Gastroesophageal sphincter (tissue), 4 donors: ENCODE data around the gene GPR160. TPM values are rescaled to one million over a fixed set of nuclear protein-coding genes. Genes with fewer than 3 reads are reported as not detected.

Experiments
- ATAC-seq: fragments of 150-250 bp; one replicate; pipeline ENCODE4 v1.9.1; 2016; ENCODE audit warnings: mild to moderate bottlenecking, moderate library complexity
- H3K27ac ChIP-seq, 4 donors: fragments of 200-600 bp; sonication (generic) in 3 of 4; 1 replicate in 3 of 4; 2 replicates in 1 of 4; pipeline ENCODE4 v1.5.1; 2016 to 2019
- H3K27me3 ChIP-seq: fragments of 200-600 bp; sonication (generic); one replicate; pipeline ENCODE4 v1.5.1; 2019
- H3K36me3 ChIP-seq, 2 donors: fragments of 200-600 bp; sonication (generic); one replicate each; pipeline ENCODE4 v1.5.1; 2019; ENCODE audit warnings: control low read depth in 1 of 2
- H3K4me1 ChIP-seq, 3 donors: fragments of 200-600 bp; sonication (generic); 1 replicate in 2 of 3; 2 replicates in 1 of 3; pipeline ENCODE4 v1.5.1; 2016 to 2019; ENCODE audit warnings: control low read depth in 2 of 3
- H3K4me3 ChIP-seq, 2 donors: fragments of 200-600 bp; sonication (generic); one replicate each; pipeline ENCODE4 v1.5.1; 2019; ENCODE audit warnings: mild to moderate bottlenecking in 1 of 2, moderate library complexity in 1 of 2
- H3K9me3 ChIP-seq, 3 donors: fragments of 200-600 bp; sonication (generic); one replicate each; pipeline ENCODE4 v1.5.1; 2017 to 2019; ENCODE audit warnings: control low read depth in 2 of 3
- CTCF ChIP-seq, 4 experiments: fragments of 200-600 bp in 2 of 4; fragments of 450-650 bp in 2 of 4; sonication (generic) in 1 of 4; IDR thresholded peaks; one replicate each; pipeline ENCODE4 v1.5.1; 2017 to 2019; ENCODE audit warnings: antibody characterized with exemption in 4 of 4, mild to moderate bottlenecking in 2 of 4, moderate library complexity in 2 of 4
- EP300 ChIP-seq: sonication (generic); formaldehyde crosslinking; IDR thresholded peaks from one replicate; pipeline ENCODE4 v1.6.1; 2017; ENCODE audit warnings: antibody characterized with exemption, mild to moderate bottlenecking
- POLR2A ChIP-seq, 2 donors: fragments of 450-650 bp; IDR thresholded peaks; one replicate each; pipeline ENCODE4 v1.6.1; 2017; ENCODE audit warnings: antibody characterized with exemption in 2 of 2, mild to moderate bottlenecking in 2 of 2, moderate library complexity in 1 of 2
- POLR2AphosphoS5 ChIP-seq: sonication (generic); formaldehyde crosslinking; IDR thresholded peaks from one replicate; pipeline ENCODE4 v1.6.1; 2017; ENCODE audit warnings: antibody characterized with exemption
- WGBS, 2 donors: methylation state at CpG; one replicate each; pipeline ENCODE4 v1.1.5; 2018; ENCODE audit warnings: low coverage in 1 of 2; 5-methylcytosine and 5-hydroxymethylcytosine counted together
- total RNA-seq, 4 donors: library from RNA; depleted of rRNA; stranded (reverse); fragments of >200 nt; gene quantifications; one replicate each; pipeline ENCODE4 v1.1.0, GENCODE V29; 2016

GPR160 gene
- total RNA-seq, 4 donors from 2014 or later: 0.31 to 4.3 (median 0.94) TPM

- no peak overlapping the region for H3K27ac ChIP-seq
- ATAC-seq: no peak
- TF ChIP-seq CTCF (IDR thresholded peaks at IDR 0.05): no peak
- no peaks in the 10 kb centered on the region for H3K27me3 ChIP-seq
- no peak overlapping the region for H3K4me3 ChIP-seq
- 94 to 100% methylated on average over 2 of the region's 2 CpGs for WGBS, 2 donors
- peaks cover 0 to 11% (median 0%) of the 10 kb centered on the region in 3 donors for H3K4me1 ChIP-seq
- H3K36me3 ChIP-seq: peaks cover 0 to 69% of the 10 kb centered on the region in 2 donors
- H3K9me3 ChIP-seq: no peaks in the 10 kb centered on the region
These were observed 41.7 kb upstream of the GPR160 start for GRCh38 chr3:169996063-169996462.

GRCh38 chr3:169998668-169999131 lies 39.1 kb upstream of the GPR160 start:
- Histone ChIP-seq H3K27ac (no peak overlapping the region), H3K36me3 (peaks cover 0 to 42% of the 10 kb centered on the region in 2 donors), H3K4me1 (peaks cover 0 to 7% (median 0%) of the 10 kb centered on the region in 3 donors), H3K27me3 (no peaks in the 10 kb centered on the region), H3K4me3 (no peak overlapping the region), H3K9me3 (no peaks in the 10 kb centered on the region)
- TF ChIP-seq EP300: no peak
- no peak for ATAC-seq
- WGBS, 2 donors: 49 to 53% methylated on average over 2 of the region's 2 CpGs

GRCh38 chr3:169999433-169999832 lies 38.4 kb upstream of the GPR160 start:
- TF ChIP-seq CTCF (IDR thresholded peaks at IDR 0.05) (no peak), POLR2A (IDR thresholded peaks at IDR 0.05) (no peak), POLR2AphosphoS5 (no peak)
- Histone ChIP-seq H3K4me3 (no peak overlapping the region), H3K27ac (no peak overlapping the region), H3K4me1 (peaks cover 0 to 5% (median 0%) of the 10 kb centered on the region in 3 donors), H3K9me3 (no peaks in the 10 kb centered on the region), H3K27me3 (no peaks in the 10 kb centered on the region), H3K36me3 (peaks cover 0 to 35% of the 10 kb centered on the region in 2 donors)
- 94 to 100% methylated on average over 1 of the region's 1 CpG for WGBS, 2 donors
- ATAC-seq: no peak

GRCh38 chr3:170000051-170000450 lies 37.7 kb upstream of the GPR160 start:
- Histone ChIP-seq H3K27ac (no peak overlapping the region), H3K4me3 (no peak overlapping the region), H3K36me3 (peaks cover 0 to 32% of the 10 kb centered on the region in 2 donors), H3K4me1 (peaks cover 0 to 1% (median 0%) of the 10 kb centered on the region in 3 donors), H3K9me3 (no peaks in the 10 kb centered on the region), H3K27me3 (no peaks in the 10 kb centered on the region)
- 100% methylated on average over 2 of the region's 2 CpGs; no CpG with 5 or more reads in 1 of the 2 donors for WGBS, 2 donors
- ATAC-seq: no peak
- TF ChIP-seq POLR2A (IDR thresholded peaks at IDR 0.05) (no peak), EP300 (no peak), CTCF (IDR thresholded peaks at IDR 0.05) (no peak), POLR2AphosphoS5 (no peak)

GRCh38 chr3:170002231-170002630 lies 35.6 kb upstream of the GPR160 start:
- Histone ChIP-seq H3K27me3 (no peaks in the 10 kb centered on the region), H3K4me1 (no peaks in the 10 kb centered on the region), H3K4me3 (peak overlapping the region in 1 of 2 donors; percentile 12), H3K9me3 (no peaks in the 10 kb centered on the region), H3K27ac (peak overlapping the region in 1 of 4 donors; percentile 18), H3K36me3 (peaks cover 0 to 14% of the 10 kb centered on the region in 2 donors)
- no peak for ATAC-seq
- WGBS, 2 donors: 47 to 71% methylated on average over 4 to 8 of the region's 10 CpGs
- no peak for TF ChIP-seq POLR2A (IDR thresholded peaks at IDR 0.05)
- TF ChIP-seq CTCF (IDR thresholded peaks at IDR 0.05): no peak
- no peak for TF ChIP-seq POLR2AphosphoS5
- no peak for TF ChIP-seq EP300
